Loucy (cell line): Measurements from ENCODE around the gene KANSL1.

Experiments
- EZH2phosphoT487 ChIP-seq: fragments of 200-600 bp; IDR thresholded peaks from 2 replicates; pipeline ENCODE4 v1.6.1; 2018; ENCODE audit warnings: antibody characterized with exemption, mild to moderate bottlenecking, moderate library complexity, borderline replicate concordance
- TF ChIP-seq, protein P1 (sequence below): fragments of 200-600 bp; sonication (generic); conservative IDR thresholded peaks from 2 replicates; pipeline ENCODE4 v1.5.1; 2014; ENCODE audit warnings: mild to moderate bottlenecking, antibody characterized with exemption, low read length

DNA sequence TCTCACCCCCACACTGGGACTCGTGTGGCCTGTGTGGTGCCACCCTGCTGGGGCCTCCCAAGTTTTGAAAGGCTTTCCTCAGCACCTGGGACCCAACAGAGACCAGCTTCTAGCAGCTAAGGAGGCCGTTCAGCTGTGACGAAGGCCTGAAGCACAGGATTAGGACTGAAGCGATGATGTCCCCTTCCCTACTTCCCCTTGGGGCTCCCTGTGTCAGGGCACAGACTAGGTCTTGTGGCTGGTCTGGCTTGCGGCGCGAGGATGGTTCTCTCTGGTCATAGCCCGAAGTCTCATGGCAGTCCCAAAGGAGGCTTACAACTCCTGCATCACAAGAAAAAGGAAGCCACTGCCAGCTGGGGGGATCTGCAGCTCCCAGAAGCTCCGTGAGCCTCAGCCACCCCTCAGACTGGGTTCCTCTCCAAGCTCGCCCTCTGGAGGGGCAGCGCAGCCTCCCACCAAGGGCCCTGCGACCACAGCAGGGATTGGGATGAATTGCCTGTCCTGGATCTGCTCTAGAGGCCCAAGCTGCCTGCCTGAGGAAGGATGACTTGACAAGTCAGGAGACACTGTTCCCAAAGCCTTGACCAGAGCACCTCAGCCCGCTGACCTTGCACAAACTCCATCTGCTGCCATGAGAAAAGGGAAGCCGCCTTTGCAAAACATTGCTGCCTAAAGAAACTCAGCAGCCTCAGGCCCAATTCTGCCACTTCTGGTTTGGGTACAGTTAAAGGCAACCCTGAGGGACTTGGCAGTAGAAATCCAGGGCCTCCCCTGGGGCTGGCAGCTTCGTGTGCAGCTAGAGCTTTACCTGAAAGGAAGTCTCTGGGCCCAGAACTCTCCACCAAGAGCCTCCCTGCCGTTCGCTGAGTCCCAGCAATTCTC is 166.8 kb downstream of the KANSL1 start:
- TF ChIP-seq, protein P1, sequence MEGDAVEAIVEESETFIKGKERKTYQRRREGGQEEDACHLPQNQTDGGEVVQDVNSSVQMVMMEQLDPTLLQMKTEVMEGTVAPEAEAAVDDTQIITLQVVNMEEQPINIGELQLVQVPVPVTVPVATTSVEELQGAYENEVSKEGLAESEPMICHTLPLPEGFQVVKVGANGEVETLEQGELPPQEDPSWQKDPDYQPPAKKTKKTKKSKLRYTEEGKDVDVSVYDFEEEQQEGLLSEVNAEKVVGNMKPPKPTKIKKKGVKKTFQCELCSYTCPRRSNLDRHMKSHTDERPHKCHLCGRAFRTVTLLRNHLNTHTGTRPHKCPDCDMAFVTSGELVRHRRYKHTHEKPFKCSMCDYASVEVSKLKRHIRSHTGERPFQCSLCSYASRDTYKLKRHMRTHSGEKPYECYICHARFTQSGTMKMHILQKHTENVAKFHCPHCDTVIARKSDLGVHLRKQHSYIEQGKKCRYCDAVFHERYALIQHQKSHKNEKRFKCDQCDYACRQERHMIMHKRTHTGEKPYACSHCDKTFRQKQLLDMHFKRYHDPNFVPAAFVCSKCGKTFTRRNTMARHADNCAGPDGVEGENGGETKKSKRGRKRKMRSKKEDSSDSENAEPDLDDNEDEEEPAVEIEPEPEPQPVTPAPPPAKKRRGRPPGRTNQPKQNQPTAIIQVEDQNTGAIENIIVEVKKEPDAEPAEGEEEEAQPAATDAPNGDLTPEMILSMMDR = no peak
- TF ChIP-seq EZH2phosphoT487 = no peak
